ENCODE measurements around the gene SUGP2. TPM values are rescaled to one million over a fixed set of nuclear protein-coding genes. Genes with fewer than 3 reads are reported as not detected.

The SUGP2 gene
- total RNA-seq, 4 donors from 2014 or later: 32.1 to 58.7 (median 38.7) TPM

- WGBS: 94% methylated on average over 15 of the region's 15 CpGs
- no peak overlapping the region for H3K4me3 ChIP-seq
- H3K27me3 ChIP-seq: no peaks in the 10 kb centered on the region
- no peak for DNase-seq (ENCODE audit: low spot score in 2 of 2)
- H3K36me3 ChIP-seq: peaks cover 74% of the 10 kb centered on the region
- TF ChIP-seq EP300 (IDR thresholded peaks at IDR 0.05) (no peak), POLR2AphosphoS5 (IDR thresholded peaks at IDR 0.05) (no peak), POLR2A (IDR thresholded peaks at IDR 0.05) (no peak)
- TF ChIP-seq, protein P1, sequence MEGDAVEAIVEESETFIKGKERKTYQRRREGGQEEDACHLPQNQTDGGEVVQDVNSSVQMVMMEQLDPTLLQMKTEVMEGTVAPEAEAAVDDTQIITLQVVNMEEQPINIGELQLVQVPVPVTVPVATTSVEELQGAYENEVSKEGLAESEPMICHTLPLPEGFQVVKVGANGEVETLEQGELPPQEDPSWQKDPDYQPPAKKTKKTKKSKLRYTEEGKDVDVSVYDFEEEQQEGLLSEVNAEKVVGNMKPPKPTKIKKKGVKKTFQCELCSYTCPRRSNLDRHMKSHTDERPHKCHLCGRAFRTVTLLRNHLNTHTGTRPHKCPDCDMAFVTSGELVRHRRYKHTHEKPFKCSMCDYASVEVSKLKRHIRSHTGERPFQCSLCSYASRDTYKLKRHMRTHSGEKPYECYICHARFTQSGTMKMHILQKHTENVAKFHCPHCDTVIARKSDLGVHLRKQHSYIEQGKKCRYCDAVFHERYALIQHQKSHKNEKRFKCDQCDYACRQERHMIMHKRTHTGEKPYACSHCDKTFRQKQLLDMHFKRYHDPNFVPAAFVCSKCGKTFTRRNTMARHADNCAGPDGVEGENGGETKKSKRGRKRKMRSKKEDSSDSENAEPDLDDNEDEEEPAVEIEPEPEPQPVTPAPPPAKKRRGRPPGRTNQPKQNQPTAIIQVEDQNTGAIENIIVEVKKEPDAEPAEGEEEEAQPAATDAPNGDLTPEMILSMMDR (IDR thresholded peaks at IDR 0.05): no peak
- no peaks in the 10 kb centered on the region for H3K4me1 ChIP-seq
- H3K9me3 ChIP-seq: no peaks in the 10 kb centered on the region
- H3K27ac ChIP-seq: no peak overlapping the region
Measured at GRCh38 chr19:19054315-19054938, 21.1 kb upstream of the SUGP2 start.

GRCh38 chr19:19053508-19054314 lies 20.4 kb upstream of the SUGP2 start:
- peaks cover 69% of the 10 kb centered on the region for H3K36me3 ChIP-seq
- H3K4me3 ChIP-seq: no peak overlapping the region
- H3K27me3 ChIP-seq: no peaks in the 10 kb centered on the region
- TF ChIP-seq POLR2A (IDR thresholded peaks at IDR 0.05) (no peak), EP300 (IDR thresholded peaks at IDR 0.05) (no peak), POLR2AphosphoS5 (IDR thresholded peaks at IDR 0.05) (no peak)
- TF ChIP-seq, protein P1 (IDR thresholded peaks at IDR 0.05): peak; percentile 47 to 55
- H3K9me3 ChIP-seq: no peaks in the 10 kb centered on the region
- H3K27ac ChIP-seq: no peak overlapping the region
- no peak for DNase-seq (ENCODE audit: low spot score in 2 of 2)
- no peaks in the 10 kb centered on the region for H3K4me1 ChIP-seq
- WGBS: 85% methylated on average over 14 of the region's 25 CpGs

DNA sequence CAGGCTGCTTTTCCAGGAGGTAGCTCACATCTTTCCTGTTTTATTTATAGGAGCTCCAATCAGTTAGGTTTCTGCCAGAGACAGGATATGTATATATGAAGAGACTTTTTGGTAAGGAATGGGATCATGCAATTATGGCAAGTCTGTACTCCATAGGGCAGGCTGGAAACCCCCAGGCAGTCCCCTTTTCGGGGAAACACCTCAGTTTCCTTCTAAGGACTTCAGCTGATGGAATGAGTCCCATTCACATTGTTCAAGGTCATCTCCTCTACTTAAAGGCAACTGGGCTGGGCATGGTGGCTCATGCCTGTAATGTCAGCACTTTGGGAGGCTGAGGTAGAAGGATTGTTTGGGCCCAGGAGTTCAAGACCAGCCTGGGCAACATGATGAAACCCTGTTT lies 19.6 kb upstream of the SUGP2 start:
- DNase-seq (ENCODE audit: low spot score in 2 of 2): no peak
- Histone ChIP-seq H3K4me1 (no peaks in the 10 kb centered on the region), H3K9me3 (no peaks in the 10 kb centered on the region), H3K36me3 (peaks cover 64% of the 10 kb centered on the region), H3K27ac (no peak overlapping the region), H3K4me3 (no peak overlapping the region), H3K27me3 (no peaks in the 10 kb centered on the region)
- WGBS: 75% methylated on average over 1 of the region's 1 CpG
- no peak for TF ChIP-seq EP300 (IDR thresholded peaks at IDR 0.05)
- no peak for TF ChIP-seq POLR2AphosphoS5 (IDR thresholded peaks at IDR 0.05)

- Histone ChIP-seq H3K27me3 (no peaks in the 10 kb centered on the region), H3K9me3 (no peaks in the 10 kb centered on the region), H3K4me3 (no peak overlapping the region), H3K27ac (no peak overlapping the region), H3K36me3 (peaks cover 56% of the 10 kb centered on the region), H3K4me1 (no peaks in the 10 kb centered on the region)
- DNase-seq (ENCODE audit: low spot score in 2 of 2): no peak
- WGBS: 86% methylated on average over 5 of the region's 20 CpGs
- TF ChIP-seq, protein P1 (IDR thresholded peaks at IDR 0.05): no peak
- no peak for TF ChIP-seq POLR2A (IDR thresholded peaks at IDR 0.05)
- TF ChIP-seq POLR2AphosphoS5 (IDR thresholded peaks at IDR 0.05): no peak
- no peak for TF ChIP-seq EP300 (IDR thresholded peaks at IDR 0.05)
Measured at GRCh38 chr19:19051478-19052213, 18.3 kb upstream of the SUGP2 start.

- no peaks in the 10 kb centered on the region for H3K9me3 ChIP-seq
- WGBS: 70% methylated on average over 2 of the region's 2 CpGs
- no peaks in the 10 kb centered on the region for H3K4me1 ChIP-seq
- H3K36me3 ChIP-seq: peaks cover 59% of the 10 kb centered on the region
- TF ChIP-seq POLR2A (IDR thresholded peaks at IDR 0.05) (no peak), POLR2AphosphoS5 (IDR thresholded peaks at IDR 0.05) (no peak), EP300 (IDR thresholded peaks at IDR 0.05) (no peak)
- TF ChIP-seq, protein P1 (IDR thresholded peaks at IDR 0.05): no peak
- H3K27me3 ChIP-seq: no peaks in the 10 kb centered on the region
- DNase-seq (ENCODE audit: low spot score in 2 of 2): no peak
- H3K4me3 ChIP-seq: no peak overlapping the region
- H3K27ac ChIP-seq: no peak overlapping the region
Measured at GRCh38 chr19:19050731-19051130, 17.4 kb upstream of the SUGP2 start.
